HG03039 (cell line): ENCODE results near the gene METRN.
"Not testable (repeated sequence)": the region's sequence is repeated elsewhere in the genome, so short reads cannot be mapped to it uniquely, and the experiment has no call there.

Experiments used
- ATAC-seq: cut with Tn5 transposase; IDR thresholded peaks from one replicate; pipeline ENCODE4 v1.9.1; 2021; ENCODE audit warnings: mild to moderate bottlenecking, moderate library complexity; ENCODE audit not compliant: unreplicated experiment

The METRN gene

GRCh38 chr16:734208-734980, 19.5 kb downstream of the METRN start:
- ATAC-seq: no peak

DNA sequence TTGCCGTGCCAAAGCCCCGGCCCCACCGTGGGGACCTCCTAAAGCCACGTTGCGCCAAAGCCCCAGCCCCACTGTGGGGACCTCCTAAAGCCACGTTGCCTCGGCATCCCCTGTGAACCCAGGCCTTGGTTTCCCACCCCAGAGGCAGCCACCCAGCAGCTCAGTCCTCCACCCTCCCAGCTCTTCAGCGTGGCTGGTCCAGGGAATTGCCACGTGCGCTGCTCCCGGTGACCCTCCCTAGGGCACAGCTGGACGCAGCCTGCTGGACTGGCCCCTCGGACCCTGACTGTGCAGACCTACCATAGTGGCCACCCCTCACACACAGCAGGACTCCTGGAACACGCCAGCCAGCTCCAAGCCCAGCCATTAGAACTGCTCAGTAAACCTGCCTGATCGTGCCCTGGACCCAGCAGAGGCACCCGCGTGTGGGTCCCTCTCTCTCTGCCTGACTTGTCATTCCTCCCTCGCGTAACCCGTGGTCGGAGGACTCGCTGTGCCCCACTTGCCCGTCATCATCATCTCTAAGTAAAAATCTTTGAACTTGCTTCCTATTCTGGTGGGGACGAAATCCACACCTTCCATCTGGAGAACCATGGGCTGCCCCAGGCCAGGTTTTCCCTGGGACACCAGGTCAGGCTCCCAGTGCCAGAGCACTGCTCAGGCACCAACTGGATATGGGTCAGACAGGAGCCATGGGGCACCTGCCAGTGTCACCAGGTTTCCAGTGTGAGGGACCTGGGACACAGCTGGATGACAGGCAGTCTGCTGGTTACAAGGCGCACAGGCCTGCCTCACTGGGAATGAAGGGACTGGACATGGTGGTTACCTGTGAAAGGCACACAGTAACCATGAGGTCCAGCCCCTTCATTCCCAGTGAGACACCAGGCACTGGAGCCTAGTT, 20.3 kb downstream of the METRN start:
- no peak for ATAC-seq

DNA sequence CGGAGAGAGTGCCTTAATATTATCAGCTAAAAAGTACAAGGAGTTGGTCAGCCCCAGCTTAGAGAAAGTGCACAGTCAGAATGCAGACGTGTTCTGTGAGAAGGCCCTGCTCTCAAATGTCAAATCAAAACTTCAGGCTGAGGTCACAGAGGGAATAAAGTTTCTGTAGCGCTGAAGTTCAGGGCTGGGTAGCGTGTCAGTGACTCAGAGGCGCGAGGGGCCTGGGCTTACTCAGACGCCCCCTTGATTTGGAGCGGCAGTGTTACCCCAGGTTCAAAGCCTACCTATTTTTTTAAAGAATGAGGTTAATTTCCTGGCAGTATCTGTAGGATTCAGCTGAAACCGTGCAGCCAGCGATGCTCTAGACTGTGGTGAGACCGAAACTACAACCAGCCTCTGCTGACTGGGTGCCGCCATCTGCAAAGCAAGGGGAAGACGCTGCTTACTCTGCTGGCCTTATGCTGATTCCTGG, 21.1 kb downstream of the METRN start:
- no peak for ATAC-seq

- no peak for ATAC-seq
These were observed 22.1 kb downstream of the METRN start for GRCh38 chr16:736936-737481.

DNA sequence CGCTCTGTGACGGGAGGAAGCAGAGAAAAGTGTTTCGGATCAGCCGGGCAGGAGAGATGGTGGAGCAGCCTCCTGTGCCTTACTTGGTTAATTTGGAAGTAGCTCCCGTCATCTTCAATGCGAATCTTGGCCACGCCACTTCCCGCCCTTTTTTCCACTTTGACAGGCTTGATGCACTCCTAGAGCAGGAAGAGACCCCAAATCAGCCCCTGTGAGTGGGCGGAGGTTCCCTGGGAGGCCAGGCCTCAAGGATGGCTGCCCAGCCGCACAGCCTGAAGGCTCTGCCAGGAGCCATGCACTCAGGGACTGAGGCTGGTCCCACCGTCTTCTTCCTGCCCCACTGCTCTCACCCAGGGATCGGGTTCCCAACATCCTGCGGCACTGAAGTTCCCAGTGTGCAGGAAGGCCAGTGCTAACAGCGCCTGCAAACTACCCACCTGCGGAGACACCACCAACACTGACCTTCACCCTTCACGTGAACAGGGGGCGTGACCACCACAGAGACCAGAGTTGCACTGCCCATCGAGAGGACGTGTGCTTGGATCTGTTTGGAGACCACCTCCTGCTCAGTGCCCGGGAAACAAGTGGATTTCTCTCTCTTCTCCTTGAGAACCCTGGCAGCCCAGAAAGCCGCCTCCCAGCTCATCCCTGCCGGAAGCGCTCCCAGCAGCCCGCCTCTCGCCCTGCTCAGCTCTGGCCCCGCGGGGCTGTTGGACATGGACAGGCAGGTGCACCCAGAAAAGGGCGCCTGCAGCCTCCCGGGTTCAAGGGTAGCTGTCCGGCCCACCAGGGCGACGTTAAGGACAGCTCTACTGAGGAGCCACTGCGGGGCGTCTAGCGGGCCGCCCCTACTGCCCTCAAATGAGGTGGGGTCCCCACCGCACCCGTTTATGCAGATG, 24.9 kb downstream of the METRN start:
- ATAC-seq: no peak

DNA sequence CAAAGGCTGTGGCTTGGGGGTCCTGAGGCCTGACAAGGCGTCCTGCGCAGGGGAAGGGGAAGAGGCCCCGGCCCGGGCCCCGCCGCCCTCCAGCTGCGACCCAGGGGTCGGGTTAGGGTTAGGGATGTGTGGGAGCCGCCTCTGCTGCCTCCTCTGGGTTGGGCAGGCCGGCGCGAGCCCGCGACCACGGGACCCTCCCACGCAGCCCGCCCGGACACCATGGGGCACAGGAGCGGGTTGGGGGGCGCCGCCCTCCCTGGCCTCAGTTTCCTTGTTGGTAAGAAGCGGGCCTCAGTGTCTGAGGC, 25.5 kb downstream of the METRN start:
- no peak for ATAC-seq

DNA sequence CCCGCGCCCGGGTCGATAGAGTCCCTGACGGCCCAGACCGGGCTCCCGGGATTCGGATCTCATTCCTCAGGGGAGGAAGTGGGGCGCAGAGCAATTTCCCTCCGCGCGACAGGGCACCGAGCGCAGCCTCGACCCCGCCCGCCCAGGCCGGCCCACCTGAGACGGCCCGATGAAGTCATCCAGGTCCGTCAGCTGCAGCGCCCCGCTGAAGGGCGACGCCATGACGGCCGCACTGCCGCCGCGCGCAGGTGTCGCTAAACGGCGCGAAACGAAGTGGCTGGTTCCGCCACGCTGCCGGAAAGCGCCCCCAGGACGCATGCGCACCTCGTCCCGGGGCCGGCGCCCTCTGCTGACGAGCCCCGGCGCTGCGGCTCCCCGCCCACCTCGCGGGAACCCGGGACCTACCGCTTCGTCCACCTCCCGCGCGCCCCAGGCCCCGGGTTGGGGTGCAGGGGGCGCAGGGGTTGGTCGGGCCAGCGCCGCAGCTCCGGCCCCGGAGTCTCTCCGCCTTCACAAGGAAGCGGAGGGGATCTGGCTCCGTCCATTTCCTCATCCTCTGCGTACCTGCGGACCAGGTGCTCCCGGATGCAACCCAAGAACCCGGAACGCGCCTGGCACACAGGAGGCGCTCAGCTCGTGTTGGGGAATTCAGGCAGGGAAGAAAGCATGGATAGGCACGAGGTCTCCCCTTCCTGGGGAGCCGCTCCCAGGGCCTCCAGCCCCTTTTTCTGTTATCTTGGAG, 26.0 kb downstream of the METRN start, which contains the start of gene CIAO3:
CIAO3 (minus strand) TSS at position 234 of the 742 bp plus-strand sequence; CDS start at position 222, 12 bp downstream.
- ATAC-seq: peak; percentile 63

DNA sequence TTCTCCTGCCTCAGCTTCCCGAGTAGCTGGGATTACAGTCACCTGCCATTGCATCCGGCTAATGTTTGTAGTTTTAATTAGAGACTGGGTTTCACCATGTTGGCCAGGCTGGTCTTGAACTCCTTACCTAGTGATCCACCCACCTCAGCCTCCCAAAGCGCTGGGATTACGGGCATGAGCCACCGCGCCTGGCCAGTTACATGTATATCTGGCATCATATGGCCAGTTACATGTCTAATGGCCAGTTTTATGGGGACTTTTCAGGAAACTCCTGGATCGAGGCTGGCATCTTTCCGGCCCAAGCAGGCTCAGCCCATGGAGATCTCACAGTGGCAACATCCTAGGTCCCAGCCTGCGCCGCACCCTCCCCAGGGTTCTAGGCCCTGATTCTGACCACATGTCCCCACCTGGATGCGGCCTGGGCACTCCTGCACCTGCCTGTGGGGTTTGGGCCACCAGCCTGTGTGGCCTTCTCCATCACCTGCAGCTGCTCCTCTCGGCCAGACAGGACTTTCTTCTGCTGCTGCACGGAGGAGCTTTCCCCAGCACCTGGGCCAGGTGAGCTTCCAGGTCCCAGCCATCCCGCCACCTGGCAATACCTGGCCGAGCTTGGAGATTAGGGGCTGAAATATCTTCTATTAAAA, 27.2 kb downstream of the METRN start:
- ATAC-seq: no peak

DNA sequence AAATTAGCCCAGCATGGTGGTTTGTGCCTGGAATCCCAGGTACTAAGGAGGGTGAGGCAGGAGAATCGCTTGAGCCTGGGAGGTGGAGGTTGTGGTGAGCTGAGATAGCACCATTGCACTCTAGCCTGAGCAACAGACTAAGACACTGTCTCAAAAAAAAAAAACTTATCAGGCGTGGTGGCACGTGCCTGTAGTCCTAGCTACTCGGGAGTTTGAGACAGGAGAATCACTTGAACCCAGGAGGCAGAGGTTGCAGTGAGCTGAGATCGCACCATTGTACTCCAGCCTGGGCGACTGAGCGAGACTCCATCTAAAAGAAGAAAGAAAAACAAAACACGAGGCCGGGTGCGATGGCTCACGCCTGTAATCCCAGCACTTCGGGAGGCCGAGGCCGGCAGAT, 28.0 kb downstream of the METRN start:
- ATAC-seq: not testable (repeated sequence)

DNA sequence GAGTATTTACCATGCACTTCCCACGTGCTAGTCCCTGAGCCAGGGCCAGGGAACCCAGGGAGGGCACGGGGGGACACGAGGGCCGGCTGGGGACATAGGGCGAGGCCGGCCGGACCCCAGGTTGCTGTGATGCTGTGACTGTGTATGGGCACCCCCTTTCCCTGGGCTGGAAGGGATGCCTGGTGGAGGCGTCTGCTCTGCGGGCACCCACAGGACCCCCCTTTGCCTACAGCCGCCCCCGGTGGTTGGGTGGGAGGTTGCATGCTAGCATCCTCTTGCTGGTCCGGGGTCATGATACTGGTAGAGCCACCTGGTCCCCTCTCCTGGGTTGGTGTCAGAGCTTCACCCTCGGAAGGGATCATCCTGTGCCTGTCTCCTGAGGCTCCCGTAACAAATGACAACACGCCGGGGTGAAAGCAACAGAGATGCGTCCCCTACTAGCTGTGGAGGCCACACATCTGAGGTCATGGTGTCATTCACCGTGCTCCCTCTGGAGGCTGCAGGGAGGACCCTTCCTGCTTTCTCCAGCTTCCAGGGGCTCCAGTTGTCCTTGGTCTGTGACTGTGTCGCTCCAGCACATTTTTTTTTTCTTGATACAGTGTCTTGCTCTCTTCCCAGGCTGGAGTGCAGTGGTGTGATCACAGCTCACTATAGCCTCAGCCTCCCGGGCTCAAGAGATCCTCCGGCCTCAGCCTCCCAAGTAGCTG, 29.0 kb downstream of the METRN start:
- ATAC-seq: no peak

DNA sequence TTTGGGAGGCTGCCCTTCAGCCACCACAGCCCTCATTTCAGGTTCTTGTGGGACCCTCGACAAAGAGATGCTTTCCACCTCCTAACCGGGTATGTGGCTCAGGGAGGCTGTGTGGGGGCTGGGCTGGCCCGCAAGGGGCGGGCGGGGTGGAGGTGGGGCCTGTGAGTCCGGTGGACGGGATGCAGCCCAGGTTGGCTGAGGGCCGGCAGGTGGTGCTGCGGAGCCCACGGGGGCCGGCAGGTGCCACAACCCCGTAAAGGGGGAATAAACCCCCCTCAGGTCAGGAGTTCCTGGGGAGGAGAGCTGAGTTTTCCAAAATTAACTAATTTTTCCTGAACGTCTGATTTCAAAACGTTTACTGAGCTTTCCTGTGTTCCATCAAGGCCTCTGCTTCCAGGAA, 30.8 kb downstream of the METRN start:
- no peak for ATAC-seq

DNA sequence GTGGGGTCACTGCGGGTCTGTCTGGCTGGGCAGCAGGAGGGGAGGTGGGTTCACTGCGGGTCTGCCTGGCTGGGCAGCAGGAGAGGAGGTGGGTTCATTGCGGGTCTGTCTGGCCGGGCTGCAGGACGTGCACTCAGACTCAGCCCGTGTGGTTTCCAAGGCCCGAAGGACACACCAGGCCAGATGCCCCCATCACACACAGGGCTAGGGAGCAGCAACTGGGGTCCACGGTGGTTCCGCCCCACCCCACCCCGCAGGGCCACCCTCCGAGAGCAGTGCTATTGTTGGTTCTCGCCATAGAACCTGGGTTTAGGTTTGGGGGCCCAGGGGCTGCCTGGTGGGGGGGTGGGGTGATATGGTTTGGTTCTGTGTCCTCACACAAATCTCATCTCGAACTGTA, 31.7 kb downstream of the METRN start:
- no peak for ATAC-seq

DNA sequence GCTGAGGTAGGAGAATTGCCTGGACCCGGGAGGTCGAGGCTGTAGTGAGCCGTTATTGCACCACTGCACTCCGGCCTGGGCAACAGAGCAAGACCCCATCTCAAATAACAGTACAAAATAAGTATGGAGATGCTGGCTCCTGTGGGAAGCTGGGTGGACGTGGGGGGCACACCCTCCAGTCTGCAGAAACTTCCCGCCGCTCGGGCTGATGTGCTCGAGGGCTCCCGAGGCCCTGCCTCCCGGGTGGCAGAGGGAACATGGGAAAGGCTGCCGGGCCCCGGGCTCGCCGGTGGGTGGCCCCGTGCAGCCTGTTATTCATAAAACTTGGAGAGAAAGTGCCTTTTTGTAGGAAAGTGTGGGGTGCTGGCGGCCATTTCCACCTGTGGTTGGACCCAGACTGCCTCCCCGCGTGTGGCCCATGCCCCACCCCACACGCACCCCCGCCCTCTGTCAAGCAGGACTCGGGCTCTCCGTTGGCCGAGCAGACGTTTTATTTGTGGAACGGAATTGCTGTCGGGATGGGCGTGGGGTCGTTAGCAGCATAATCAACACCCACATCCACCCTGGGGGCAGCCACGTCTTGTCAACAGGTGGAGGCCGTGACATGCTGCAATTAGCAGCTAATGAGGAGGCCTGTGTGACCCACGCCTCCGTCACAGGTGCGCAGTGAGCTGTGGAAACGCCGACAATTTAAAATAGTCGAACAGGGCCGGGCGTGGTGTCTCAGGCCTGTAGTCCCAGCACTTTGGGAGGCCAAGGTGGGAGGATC, 33.2 kb downstream of the METRN start:
- no peak for ATAC-seq

DNA sequence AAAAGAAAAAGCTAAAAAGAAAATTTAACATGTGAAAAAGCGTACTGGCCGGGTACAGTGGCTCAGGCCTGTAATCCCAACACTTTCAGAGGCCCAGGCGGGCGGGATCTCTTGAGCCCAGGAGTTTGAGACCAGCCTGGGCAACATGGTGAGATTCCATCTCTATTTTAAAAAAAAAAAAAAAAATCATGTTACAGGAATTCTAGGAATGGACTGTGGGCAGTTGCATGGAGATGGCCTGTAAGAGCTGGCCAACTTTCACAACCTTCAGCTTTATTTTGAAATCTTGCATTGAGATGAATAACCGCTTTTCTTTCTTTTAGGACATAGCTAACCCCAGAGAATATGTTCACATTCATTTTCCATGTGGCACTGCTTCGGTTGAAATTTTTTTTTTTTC, 34.1 kb downstream of the METRN start:
- ATAC-seq: no peak

DNA sequence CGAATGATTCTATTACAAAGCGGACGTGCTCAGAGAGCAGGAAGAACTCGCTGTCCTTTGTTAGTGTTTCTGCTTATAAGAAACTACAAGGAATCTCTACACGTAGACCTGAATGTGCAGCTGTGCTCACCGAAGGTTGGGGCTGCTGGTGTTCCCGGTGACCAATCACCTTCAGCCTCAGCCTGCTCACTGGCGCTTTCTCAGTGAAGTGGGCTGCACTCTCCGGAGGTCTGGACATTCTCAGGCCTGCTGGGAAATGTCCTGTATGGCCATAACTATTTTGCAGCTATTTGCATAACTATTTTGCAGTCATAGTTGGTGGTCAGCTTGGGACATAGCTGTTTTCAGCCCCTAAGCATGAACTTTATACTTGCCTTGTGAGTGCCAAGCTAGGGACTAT, 35.6 kb downstream of the METRN start:
- ATAC-seq: no peak

DNA sequence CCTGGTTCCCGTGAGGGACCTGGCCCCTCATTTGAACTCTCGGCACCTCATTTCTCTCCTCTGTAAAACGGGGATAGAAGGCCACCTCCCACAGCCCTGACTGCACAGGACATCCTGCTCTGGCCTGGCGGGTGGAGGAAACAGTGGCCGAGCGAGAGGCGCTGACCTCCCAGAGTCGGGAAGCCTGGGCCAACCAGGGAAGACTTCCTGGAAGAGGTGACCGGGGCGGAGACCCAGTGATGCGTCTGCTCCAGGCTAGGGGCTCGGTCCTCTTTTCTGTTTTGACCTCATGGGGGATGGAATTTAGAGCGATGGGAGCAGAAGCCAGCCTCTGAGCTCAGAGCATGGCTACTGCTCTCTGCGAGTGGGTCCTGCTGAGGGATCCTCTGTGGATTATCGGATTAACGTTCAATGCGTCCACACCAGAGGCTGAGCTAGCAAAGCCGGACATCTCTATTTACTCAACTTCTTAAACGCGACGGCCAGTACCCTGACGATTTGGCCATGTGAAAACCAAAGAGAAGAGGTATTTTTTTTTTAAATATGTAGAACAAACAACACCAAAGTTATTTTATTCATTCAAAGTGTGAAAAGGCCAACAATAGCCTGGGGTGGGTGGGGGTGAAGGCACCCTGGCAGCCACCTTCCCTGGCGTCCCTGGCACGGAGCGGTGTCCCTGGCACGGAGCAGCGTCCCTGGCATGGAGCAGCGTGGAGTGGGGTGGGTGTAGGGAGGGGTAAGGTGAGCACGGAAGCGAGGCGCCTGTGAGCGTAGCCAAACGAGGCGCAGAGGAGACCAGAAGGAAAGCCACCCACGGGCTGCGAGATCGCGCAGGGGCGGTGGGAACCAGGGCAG, 36.5 kb downstream of the METRN start:
- no peak for ATAC-seq

DNA sequence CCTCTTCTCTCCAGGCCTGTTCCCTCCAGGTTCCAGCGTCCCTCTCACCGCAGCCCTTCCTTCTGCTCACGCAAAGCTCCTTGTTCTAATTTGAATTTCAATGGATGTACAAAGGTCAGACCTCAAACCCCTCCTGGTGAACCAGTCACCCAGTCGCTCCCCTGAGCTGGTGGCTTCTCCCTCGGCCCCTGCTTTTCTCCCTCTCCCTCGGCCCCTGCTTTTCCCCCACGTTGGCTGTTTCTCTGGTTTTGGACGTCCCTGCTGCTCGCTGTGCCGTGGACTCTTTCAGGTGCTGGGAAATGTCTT, 37.0 kb downstream of the METRN start:
- no peak for ATAC-seq
